Right renal cortex interstitium (tissue), 3 donors: Measurements from ENCODE around the gene MTOR. TPM values are rescaled to one million over a fixed set of nuclear protein-coding genes. Genes with fewer than 3 reads are reported as not detected.
"Not testable (repeated sequence)": the region's sequence is repeated elsewhere in the genome, so short reads cannot be mapped to it uniquely, and the experiment has no call there.

Experiments
- DNase-seq, 3 donors: peaks; one replicate each; pipeline ENCODE4 v3.0.0-alpha.2; 2013; ENCODE audit warnings: low read depth in 3 of 3, low spot score in 2 of 3
- polyA plus RNA-seq, 3 donors: library from polyadenylated mRNA; unstranded; fragments of 120-200 nt; gene quantifications; one replicate each; pipeline ENCODE4 v1.2.1, GENCODE V29; 2013; ENCODE audit not compliant: insufficient read length in 3 of 3

Gene MTOR
- polyA plus RNA-seq, 3 donors: 39.8 to 41.6 (median 40.9) TPM

GRCh38 chr1:11129649-11130390 lies 132.5 kb downstream of the MTOR start:
- DNase-seq: no peak

- DNase-seq: no peak
Measured at GRCh38 chr1:11126569-11126968, 135.8 kb downstream of the MTOR start.

GRCh38 chr1:11125931-11126330 lies 136.4 kb downstream of the MTOR start:
- no peak for DNase-seq

GRCh38 chr1:11124965-11125364 lies 137.4 kb downstream of the MTOR start:
- DNase-seq: no peak

GRCh38 chr1:11116318-11116717 lies 146.0 kb downstream of the MTOR start:
- DNase-seq: no peak

- no peak for DNase-seq
Measured at GRCh38 chr1:11114966-11115365, 147.4 kb downstream of the MTOR start.

GRCh38 chr1:11109047-11109760 lies 153.1 kb downstream of the MTOR start:
- DNase-seq: no peak

GRCh38 chr1:11107599-11107998 lies 154.8 kb downstream of the MTOR start:
- DNase-seq: peak in 1 of 3 donors; percentile 6

GRCh38 chr1:11105586-11105985 lies 156.8 kb downstream of the MTOR start:
- no peak for DNase-seq

GRCh38 chr1:11101347-11101746 lies 161.0 kb downstream of the MTOR start:
- DNase-seq: no peak

GRCh38 chr1:11100806-11101205 lies 161.5 kb downstream of the MTOR start:
- DNase-seq: not testable (repeated sequence)

GRCh38 chr1:11100149-11100493 lies 162.2 kb downstream of the MTOR start:
- DNase-seq: no peak

- peak; percentile 62 to 81 (median 76) for DNase-seq
Measured at GRCh38 chr1:11099310-11100148, 162.8 kb downstream of the MTOR start, which contains the start of gene EXOSC10. TSS of gene EXOSC10 (minus strand) at chr1:11099869. CDS start at chr1:11099831, 38 bp downstream.

GRCh38 chr1:11098931-11099309 lies 163.4 kb downstream of the MTOR start:
- DNase-seq: no peak

GRCh38 chr1:11083784-11084183 lies 178.6 kb downstream of the MTOR start:
- not testable (repeated sequence) for DNase-seq

- no peak for DNase-seq
Measured at GRCh38 chr1:11080931-11081330, 181.4 kb downstream of the MTOR start.

GRCh38 chr1:11078631-11079030 lies 183.7 kb downstream of the MTOR start:
- DNase-seq: no peak

GRCh38 chr1:11073398-11073797 lies 189.0 kb downstream of the MTOR start:
- DNase-seq: not testable (repeated sequence)

- no peak for DNase-seq
Measured at GRCh38 chr1:11072216-11072917, 190.0 kb downstream of the MTOR start.

GRCh38 chr1:11071463-11072215 lies 190.7 kb downstream of the MTOR start:
- no peak for DNase-seq
